CD14-positive monocyte (primary cell): Measurements from ENCODE around the gene SGCB. TPM values are rescaled to one million over a fixed set of nuclear protein-coding genes. Genes with fewer than 3 reads are reported as not detected.
A peak's percentile ranks its signal among the peaks of the same experiment; 100 is the strongest.

ENCODE experiments used
- DNase-seq, 3 donors: peaks; one replicate each; pipeline ENCODE4 v3.0.0-alpha.2; 2011 to 2022
- H2AFZ ChIP-seq: 2 replicates; pipeline ENCODE4 v1.6.0; 2012; ENCODE audit warnings: mild to moderate bottlenecking, low read depth, low read length, inconsistent platforms; ENCODE audit not compliant: insufficient read depth, poor library complexity, severe bottlenecking
- H3K27ac ChIP-seq, 2 donors: 1 replicate in 1 of 2; 2 replicates in 1 of 2; pipeline ENCODE4 v1.5.1; 2012 to 2013; ENCODE audit warnings: low read length in 2 of 2, control low read depth in 1 of 2, inconsistent platforms in 1 of 2, low read depth in 1 of 2, mild to moderate bottlenecking in 1 of 2
- H3K27me3 ChIP-seq, 2 donors: one replicate each; pipeline versions ENCODE4 v1.6.0 to v1.6.1; 2011 to 2013; ENCODE audit warnings: low read length in 2 of 2; ENCODE audit not compliant: control insufficient read depth in 2 of 2, insufficient read depth in 2 of 2
- H3K36me3 ChIP-seq, 2 donors: replicated peaks in 1 of 2; 1 replicate in 1 of 2; 2 replicates in 1 of 2; pipeline versions ENCODE4 v1.5.1 to v1.6.1; 2012 to 2013; ENCODE audit warnings: low read length in 2 of 2, control low read depth in 1 of 2, inconsistent platforms in 1 of 2, mild to moderate bottlenecking in 1 of 2; ENCODE audit not compliant: insufficient read depth in 2 of 2, control insufficient read depth in 1 of 2
- H3K4me1 ChIP-seq, 2 donors: 1 replicate in 1 of 2; 2 replicates in 1 of 2; pipeline versions ENCODE4 v1.5.1 to v1.6.1; 2012 to 2013; ENCODE audit warnings: low read length in 2 of 2, control low read depth in 1 of 2, inconsistent platforms in 1 of 2, mild to moderate bottlenecking in 1 of 2, moderate library complexity in 1 of 2; ENCODE audit not compliant: insufficient read depth in 2 of 2, control insufficient read depth in 1 of 2
- H3K4me2 ChIP-seq: replicated peaks from 2 replicates; pipeline ENCODE3; 2012; ENCODE audit warnings: low read length, moderate library complexity, mild to moderate bottlenecking; ENCODE audit not compliant: poor library complexity, severe bottlenecking; ENCODE audit errors: extremely low read depth
- H3K4me3 ChIP-seq, 3 experiments: fragments of 200-600 bp in 1 of 3; sonication (generic) in 1 of 3; replicated peaks in 1 of 3; 1 replicate in 2 of 3; 2 replicates in 1 of 3; pipeline ENCODE4 v1.5.1; 2011 to 2013; ENCODE audit warnings: low read length in 3 of 3, mild to moderate bottlenecking in 3 of 3, control low read depth in 2 of 3, low read depth in 2 of 3, inconsistent platforms in 1 of 3, moderate library complexity in 1 of 3
- H3K79me2 ChIP-seq: 2 replicates; pipeline ENCODE4 v1.6.0; 2012; ENCODE audit warnings: mild to moderate bottlenecking, control low read depth, inconsistent platforms, low read length, moderate library complexity; ENCODE audit not compliant: insufficient read depth
- H3K9ac ChIP-seq: 2 replicates; pipeline ENCODE4 v1.6.0; 2017; ENCODE audit warnings: low read length, mild to moderate bottlenecking; ENCODE audit not compliant: insufficient read depth, poor library complexity, severe bottlenecking
- H3K9me3 ChIP-seq, 2 donors: replicated peaks in 1 of 2; 1 replicate in 1 of 2; 2 replicates in 1 of 2; pipeline versions ENCODE4 v1.5.1 to v1.6.1; 2012 to 2013; ENCODE audit warnings: low read length in 2 of 2, control low read depth in 1 of 2; ENCODE audit not compliant: control insufficient read depth in 1 of 2, insufficient read depth in 1 of 2
- H4K20me1 ChIP-seq: 2 replicates; pipeline ENCODE4 v1.6.0; 2012; ENCODE audit warnings: mild to moderate bottlenecking, low read length, control low read depth, moderate library complexity; ENCODE audit not compliant: insufficient read depth
- H3K27ac Mint-ChIP-seq, 7 donors: one replicate each; pipeline ENCODE4 v1.8.0; 2020; ENCODE audit warnings: mild to moderate bottlenecking in 7 of 7, mixed read lengths in 7 of 7, moderate library complexity in 6 of 7, inconsistent platforms in 2 of 7
- H3K27me3 Mint-ChIP-seq, 3 donors: one replicate each; pipeline ENCODE4 v1.8.0; 2021 to 2022; ENCODE audit warnings: low read depth in 3 of 3, mild to moderate bottlenecking in 3 of 3, mixed read lengths in 3 of 3, moderate library complexity in 3 of 3, inconsistent platforms in 1 of 3
- H3K36me3 Mint-ChIP-seq, 2 donors: one replicate each; pipeline ENCODE4 v1.8.0; 2020; ENCODE audit warnings: mixed read lengths in 2 of 2, inconsistent platforms in 1 of 2, mild to moderate bottlenecking in 1 of 2
- H3K4me1 Mint-ChIP-seq: one replicate; pipeline ENCODE4 v1.8.0; 2020; ENCODE audit warnings: mild to moderate bottlenecking, mixed read lengths
- H3K4me3 Mint-ChIP-seq, 2 donors: one replicate each; pipeline ENCODE4 v1.8.0; 2020; ENCODE audit warnings: mild to moderate bottlenecking in 2 of 2, mixed read lengths in 2 of 2, moderate library complexity in 1 of 2
- H3K9me3 Mint-ChIP-seq, 7 donors: one replicate each; pipeline ENCODE4 v1.8.0; 2020 to 2022; ENCODE audit warnings: mixed read lengths in 7 of 7, mild to moderate bottlenecking in 6 of 7, moderate library complexity in 6 of 7, inconsistent platforms in 2 of 7
- CTCF ChIP-seq: fragments of 200-600 bp; IDR thresholded peaks from one replicate; pipeline ENCODE4 v1.8.0; 2022; ENCODE audit warnings: antibody characterized with exemption, mild to moderate bottlenecking
- WGBS: methylation state at CpG from one replicate; pipeline ENCODE4 v1.1.5; 2013; ENCODE audit warnings: missing lambda C conversion rate; ENCODE audit not compliant: insufficient coverage; 5-methylcytosine and 5-hydroxymethylcytosine counted together
- intact Hi-C, 2 donors: fragments of 100-400 bp; cut with micrococcal nuclease; formaldehyde crosslinking; loops; one replicate each; pipeline versions ENCODE4 v1.15.0 to v1.15.1; 2023
- polyA plus RNA-seq, 3 donors: library from polyadenylated mRNA; depleted of rRNA in 1 of 3; unstranded in 2 of 3; stranded (reverse) in 1 of 3; fragments of 300-500 nt in 2 of 3; fragments of >200 nt in 1 of 3; fragmentation: Illumina TruSeq in 2 of 3; gene quantifications; 1 replicate in 2 of 3; 2 replicates in 1 of 3; pipeline ENCODE4 v1.2.3, GENCODE V29; 2012 to 2021

The SGCB gene
- polyA plus RNA-seq, 3 donors: 0.77 to 0.96 (median 0.95) TPM

GRCh38 chr4:52006887-52007286 lies 31.2 kb downstream of the SGCB start:
- no peaks in the 10 kb centered on the region for H3K9me3 ChIP-seq
- H3K9ac ChIP-seq: no peak overlapping the region
- no peak for DNase-seq
- H3K9me3 Mint-ChIP-seq: peaks cover 0 to 4% (median 0%) of the 10 kb centered on the region in 7 donors
- no CpG with 5 or more reads among the region's 4 CpGs for WGBS
- H3K27ac Mint-ChIP-seq: no peak overlapping the region
- no peak overlapping the region for H3K27ac ChIP-seq
- H3K4me1 Mint-ChIP-seq: no peaks in the 10 kb centered on the region
- no peaks in the 10 kb centered on the region for H3K79me2 ChIP-seq
- H2AFZ ChIP-seq: no peak overlapping the region
- no peaks in the 10 kb centered on the region for H4K20me1 ChIP-seq
- H3K4me3 Mint-ChIP-seq: no peak overlapping the region
- H3K27me3 ChIP-seq: no peaks in the 10 kb centered on the region
- H3K4me3 ChIP-seq: no peak overlapping the region
- no peak overlapping the region for H3K4me2 ChIP-seq
- intact Hi-C loops: no loop called here
- no peaks in the 10 kb centered on the region for H3K36me3 ChIP-seq
- no peak for TF ChIP-seq CTCF
- H3K27me3 Mint-ChIP-seq: no peaks in the 10 kb centered on the region
- no peaks in the 10 kb centered on the region for H3K4me1 ChIP-seq
- no peaks in the 10 kb centered on the region for H3K36me3 Mint-ChIP-seq

GRCh38 chr4:52005604-52006273 lies 32.4 kb downstream of the SGCB start:
- H3K27ac ChIP-seq: no peak overlapping the region
- WGBS: no CpG with 5 or more reads among the region's 2 CpGs
- no peak overlapping the region for H2AFZ ChIP-seq
- no peak for DNase-seq
- intact Hi-C loops: no loop called here
- Mint-ChIP-seq H3K27me3 (no peaks in the 10 kb centered on the region), H3K4me1 (no peaks in the 10 kb centered on the region), H3K36me3 (no peaks in the 10 kb centered on the region), H3K27ac (peak overlapping the region in 1 of 7 donors; percentile 50), H3K9me3 (peaks cover 0 to 4% (median 0%) of the 10 kb centered on the region in 7 donors), H3K4me3 (no peak overlapping the region)
- H3K4me3 ChIP-seq: no peak overlapping the region
- no peak overlapping the region for H3K4me2 ChIP-seq
- no peaks in the 10 kb centered on the region for H3K36me3 ChIP-seq
- no peaks in the 10 kb centered on the region for H3K79me2 ChIP-seq
- no peaks in the 10 kb centered on the region for H3K4me1 ChIP-seq
- no peak for TF ChIP-seq CTCF
- no peaks in the 10 kb centered on the region for H3K27me3 ChIP-seq
- H3K9ac ChIP-seq: no peak overlapping the region
- no peaks in the 10 kb centered on the region for H4K20me1 ChIP-seq
- H3K9me3 ChIP-seq: no peaks in the 10 kb centered on the region
